ENCODE data around the gene C1orf50.

Gene C1orf50

GRCh38 chr1:42777852-42778251, 10.8 kb downstream of the C1orf50 start:
- Histone ChIP-seq H3K9me3 (ENCODE audit: control insufficient read depth in 2 of 2, low read length in 2 of 2) (no peaks in the 10 kb centered on the region), H3K27me3 (ENCODE audit: control insufficient read depth in 1 of 2, insufficient read depth in 2 of 2, low read length in 2 of 2) (no peaks in the 10 kb centered on the region), H3K4me3 (ENCODE audit: low read length in 2 of 2) (no peak overlapping the region), H3K4me1 (ENCODE audit: control insufficient read depth, insufficient read depth, low read length) (no peaks in the 10 kb centered on the region), H3K27ac (ENCODE audit: low read length) (no peak overlapping the region), H3K9ac (ENCODE audit: low read length in 2 of 2) (no peak overlapping the region), H3K36me3 (ENCODE audit: control insufficient read depth in 2 of 2, insufficient read depth in 2 of 2, low read length in 2 of 2) (peaks cover 33 to 41% of the 10 kb centered on the region in 2 donors)

- Histone ChIP-seq H3K27me3 (ENCODE audit: control insufficient read depth in 1 of 2, insufficient read depth in 2 of 2, low read length in 2 of 2) (no peaks in the 10 kb centered on the region), H3K4me1 (ENCODE audit: control insufficient read depth, insufficient read depth, low read length) (peaks cover 3% of the 10 kb centered on the region), H3K9ac (ENCODE audit: low read length in 2 of 2) (no peak overlapping the region), H3K27ac (ENCODE audit: low read length) (no peak overlapping the region), H3K4me3 (ENCODE audit: low read length in 2 of 2) (no peak overlapping the region), H3K9me3 (ENCODE audit: control insufficient read depth in 2 of 2, low read length in 2 of 2) (no peaks in the 10 kb centered on the region), H3K36me3 (ENCODE audit: control insufficient read depth in 2 of 2, insufficient read depth in 2 of 2, low read length in 2 of 2) (peaks cover 25 to 40% of the 10 kb centered on the region in 2 donors)
These were observed 12.7 kb downstream of the C1orf50 start for GRCh38 chr1:42779725-42780124.

- H3K4me3 ChIP-seq (ENCODE audit: low read length in 2 of 2): no peak overlapping the region
- no peaks in the 10 kb centered on the region for H3K9me3 ChIP-seq (ENCODE audit: control insufficient read depth in 2 of 2, low read length in 2 of 2)
- no peak overlapping the region for H3K27ac ChIP-seq (ENCODE audit: low read length)
- no peak overlapping the region for H3K9ac ChIP-seq (ENCODE audit: low read length in 2 of 2)
- peaks cover 7% of the 10 kb centered on the region for H3K4me1 ChIP-seq (ENCODE audit: control insufficient read depth, insufficient read depth, low read length)
- H3K27me3 ChIP-seq (ENCODE audit: control insufficient read depth in 1 of 2, insufficient read depth in 2 of 2, low read length in 2 of 2): no peaks in the 10 kb centered on the region
- peaks cover 20 to 36% of the 10 kb centered on the region in 2 donors for H3K36me3 ChIP-seq (ENCODE audit: control insufficient read depth in 2 of 2, insufficient read depth in 2 of 2, low read length in 2 of 2)
These were observed 13.1 kb downstream of the C1orf50 start for GRCh38 chr1:42780176-42780575.

- Histone ChIP-seq H3K27ac (ENCODE audit: low read length) (no peak overlapping the region), H3K9me3 (ENCODE audit: control insufficient read depth in 2 of 2, low read length in 2 of 2) (no peaks in the 10 kb centered on the region), H3K9ac (ENCODE audit: low read length in 2 of 2) (no peak overlapping the region), H3K4me3 (ENCODE audit: low read length in 2 of 2) (no peak overlapping the region), H3K4me1 (ENCODE audit: control insufficient read depth, insufficient read depth, low read length) (peaks cover 11% of the 10 kb centered on the region), H3K36me3 (ENCODE audit: control insufficient read depth in 2 of 2, insufficient read depth in 2 of 2, low read length in 2 of 2) (peaks cover 3 to 13% of the 10 kb centered on the region in 2 donors), H3K27me3 (ENCODE audit: control insufficient read depth in 1 of 2, insufficient read depth in 2 of 2, low read length in 2 of 2) (no peaks in the 10 kb centered on the region)
These were observed 16.0 kb downstream of the C1orf50 start for GRCh38 chr1:42783092-42783491.

GRCh38 chr1:42784547-42784945, 17.5 kb downstream of the C1orf50 start:
- Histone ChIP-seq H3K9me3 (ENCODE audit: control insufficient read depth in 2 of 2, low read length in 2 of 2) (no peaks in the 10 kb centered on the region), H3K9ac (ENCODE audit: low read length in 2 of 2) (no peak overlapping the region), H3K36me3 (ENCODE audit: control insufficient read depth in 2 of 2, insufficient read depth in 2 of 2, low read length in 2 of 2) (peaks cover 3 to 12% of the 10 kb centered on the region in 2 donors), H3K27ac (ENCODE audit: low read length) (no peak overlapping the region), H3K4me3 (ENCODE audit: low read length in 2 of 2) (peak overlapping the region; percentile 51 to 75), H3K27me3 (ENCODE audit: control insufficient read depth in 1 of 2, insufficient read depth in 2 of 2, low read length in 2 of 2) (no peaks in the 10 kb centered on the region), H3K4me1 (ENCODE audit: control insufficient read depth, insufficient read depth, low read length) (peaks cover 11% of the 10 kb centered on the region)

GRCh38 chr1:42784946-42785693, 18.1 kb downstream of the C1orf50 start, which contains the start of gene TMEM269:
Gene TMEM269, plus strand, starts transcription at chr1:42784991. Its CDS starts 4,903 bp downstream, at chr1:42789894.
- no peak within 1 kb of the TSS for H3K27ac ChIP-seq (ENCODE audit: low read length)
- peaks cover 2 to 10% of the 10 kb centered on the region in 2 donors for H3K36me3 ChIP-seq (ENCODE audit: control insufficient read depth in 2 of 2, insufficient read depth in 2 of 2, low read length in 2 of 2)
- H3K4me1 ChIP-seq (ENCODE audit: control insufficient read depth, insufficient read depth, low read length): peaks cover 11% of the 10 kb centered on the region
- peak within 1 kb of the TSS; percentile 51 to 75 for H3K4me3 ChIP-seq (ENCODE audit: low read length in 2 of 2)
- no peaks in the 10 kb centered on the region for H3K27me3 ChIP-seq (ENCODE audit: control insufficient read depth in 1 of 2, insufficient read depth in 2 of 2, low read length in 2 of 2)
- peak within 1 kb of the TSS; percentile 21 to 28 for H3K9ac ChIP-seq (ENCODE audit: low read length in 2 of 2)
- H3K9me3 ChIP-seq (ENCODE audit: control insufficient read depth in 2 of 2, low read length in 2 of 2): no peaks in the 10 kb centered on the region

- H3K9ac ChIP-seq (ENCODE audit: low read length in 2 of 2): no peak overlapping the region
- H3K27me3 ChIP-seq (ENCODE audit: control insufficient read depth in 1 of 2, insufficient read depth in 2 of 2, low read length in 2 of 2): no peaks in the 10 kb centered on the region
- H3K4me3 ChIP-seq (ENCODE audit: low read length in 2 of 2): no peak overlapping the region
- H3K9me3 ChIP-seq (ENCODE audit: control insufficient read depth in 2 of 2, low read length in 2 of 2): no peaks in the 10 kb centered on the region
- H3K36me3 ChIP-seq (ENCODE audit: control insufficient read depth in 2 of 2, insufficient read depth in 2 of 2, low read length in 2 of 2): peaks cover 0 to 2% of the 10 kb centered on the region in 2 donors
- no peak overlapping the region for H3K27ac ChIP-seq (ENCODE audit: low read length)
- H3K4me1 ChIP-seq (ENCODE audit: control insufficient read depth, insufficient read depth, low read length): peaks cover 11% of the 10 kb centered on the region
These were observed 19.0 kb downstream of the C1orf50 start for GRCh38 chr1:42786097-42786496.

- H3K9ac ChIP-seq (ENCODE audit: low read length in 2 of 2): no peak overlapping the region
- H3K4me1 ChIP-seq (ENCODE audit: control insufficient read depth, insufficient read depth, low read length): peaks cover 11% of the 10 kb centered on the region
- no peak overlapping the region for H3K4me3 ChIP-seq (ENCODE audit: low read length in 2 of 2)
- H3K27ac ChIP-seq (ENCODE audit: low read length): no peak overlapping the region
- no peaks in the 10 kb centered on the region for H3K27me3 ChIP-seq (ENCODE audit: control insufficient read depth in 1 of 2, insufficient read depth in 2 of 2, low read length in 2 of 2)
- no peaks in the 10 kb centered on the region for H3K9me3 ChIP-seq (ENCODE audit: control insufficient read depth in 2 of 2, low read length in 2 of 2)
- no peaks in the 10 kb centered on the region for H3K36me3 ChIP-seq (ENCODE audit: control insufficient read depth in 2 of 2, insufficient read depth in 2 of 2, low read length in 2 of 2)
These were observed 21.0 kb downstream of the C1orf50 start for GRCh38 chr1:42788021-42788420.

- no peaks in the 10 kb centered on the region for H3K27me3 ChIP-seq (ENCODE audit: control insufficient read depth in 1 of 2, insufficient read depth in 2 of 2, low read length in 2 of 2)
- no peaks in the 10 kb centered on the region for H3K9me3 ChIP-seq (ENCODE audit: control insufficient read depth in 2 of 2, low read length in 2 of 2)
- H3K4me1 ChIP-seq (ENCODE audit: control insufficient read depth, insufficient read depth, low read length): no peaks in the 10 kb centered on the region
- H3K9ac ChIP-seq (ENCODE audit: low read length in 2 of 2): no peak overlapping the region
- H3K36me3 ChIP-seq (ENCODE audit: control insufficient read depth in 2 of 2, insufficient read depth in 2 of 2, low read length in 2 of 2): no peaks in the 10 kb centered on the region
- no peak overlapping the region for H3K4me3 ChIP-seq (ENCODE audit: low read length in 2 of 2)
- no peak overlapping the region for H3K27ac ChIP-seq (ENCODE audit: low read length)
These were observed 26.8 kb downstream of the C1orf50 start for GRCh38 chr1:42793824-42794223.

GRCh38 chr1:42797414-42797813, 30.4 kb downstream of the C1orf50 start:
- no peaks in the 10 kb centered on the region for H3K27me3 ChIP-seq (ENCODE audit: control insufficient read depth in 1 of 2, insufficient read depth in 2 of 2, low read length in 2 of 2)
- H3K4me1 ChIP-seq (ENCODE audit: control insufficient read depth, insufficient read depth, low read length): no peaks in the 10 kb centered on the region
- H3K27ac ChIP-seq (ENCODE audit: low read length): no peak overlapping the region

GRCh38 chr1:42797979-42798378, 30.9 kb downstream of the C1orf50 start:
- Histone ChIP-seq H3K4me3 (ENCODE audit: low read length in 2 of 2) (no peak overlapping the region), H3K9me3 (ENCODE audit: control insufficient read depth in 2 of 2, low read length in 2 of 2) (no peaks in the 10 kb centered on the region), H3K9ac (ENCODE audit: low read length in 2 of 2) (no peak overlapping the region), H3K4me1 (ENCODE audit: control insufficient read depth, insufficient read depth, low read length) (no peaks in the 10 kb centered on the region), H3K27ac (ENCODE audit: low read length) (no peak overlapping the region), H3K36me3 (ENCODE audit: control insufficient read depth in 2 of 2, insufficient read depth in 2 of 2, low read length in 2 of 2) (no peaks in the 10 kb centered on the region), H3K27me3 (ENCODE audit: control insufficient read depth in 1 of 2, insufficient read depth in 2 of 2, low read length in 2 of 2) (no peaks in the 10 kb centered on the region)

More at GRCh38 chr1:42797414-42797813, 30.4 kb downstream of the C1orf50 start:
- H3K9me3 ChIP-seq (ENCODE audit: control insufficient read depth in 2 of 2, low read length in 2 of 2): no peaks in the 10 kb centered on the region
- H3K4me3 ChIP-seq (ENCODE audit: low read length in 2 of 2): no peak overlapping the region
- H3K9ac ChIP-seq (ENCODE audit: low read length in 2 of 2): no peak overlapping the region
- H3K36me3 ChIP-seq (ENCODE audit: control insufficient read depth in 2 of 2, insufficient read depth in 2 of 2, low read length in 2 of 2): no peaks in the 10 kb centered on the region
